ENCODE data around the gene CRYBG2. TPM values are rescaled to one million over a fixed set of nuclear protein-coding genes. Genes with fewer than 3 reads are reported as not detected.

Gene CRYBG2
- total and polyA plus RNA-seq, 3 donors from 2014 or later, result 4.9 to 12.9 (median 5.6) TPM

- Histone ChIP-seq H3K27ac (peak overlapping the region in 1 of 2 donors; percentile 87), H3K4me1 (peaks cover 36% of the 10 kb centered on the region), H3K4me3 (no peak overlapping the region), H3K36me3 (ENCODE audit: low read depth, missing control alignments) (no peaks in the 10 kb centered on the region), H3K9me3 (no peaks in the 10 kb centered on the region), H3K27me3 (no peaks in the 10 kb centered on the region)
- no peak for DNase-seq
- intact Hi-C loops (cut with DNase I; ENCODE audit: low total_unique reads), result no loop called here
- 90 to 93% methylated on average over 4 to 5 of the region's 5 CpGs for WGBS, 2 donors
- TF ChIP-seq POLR2A (IDR thresholded peaks at IDR 0.05), result no peak
- TF ChIP-seq CTCF (IDR thresholded peaks at IDR 0.05), result no peak
Observed at GRCh38 chr1:26281091-26281958, 72.6 kb downstream of the CRYBG2 start.

GRCh38 chr1:26280333-26281042 is 73.4 kb downstream of the CRYBG2 start:
- WGBS, 2 donors, result 1 to 33% methylated on average over 12 to 20 of the region's 20 CpGs
- DNase-seq, result no peak
- H3K4me3 ChIP-seq, result peak overlapping the region; percentile 72 to 81
- intact Hi-C loops (cut with DNase I; ENCODE audit: low total_unique reads), result no loop called here
- H3K4me1 ChIP-seq, result peaks cover 44% of the 10 kb centered on the region
- no peak for TF ChIP-seq POLR2A (IDR thresholded peaks at IDR 0.05)
- no peak for TF ChIP-seq CTCF (IDR thresholded peaks at IDR 0.05)
- no peaks in the 10 kb centered on the region for H3K36me3 ChIP-seq (ENCODE audit: low read depth, missing control alignments)
- no peaks in the 10 kb centered on the region for H3K9me3 ChIP-seq
- no peaks in the 10 kb centered on the region for H3K27me3 ChIP-seq
- peak overlapping the region; percentile 75 to 87 for H3K27ac ChIP-seq

GRCh38 chr1:26279456-26280332 is 74.2 kb downstream of the CRYBG2 start, which contains the start of gene SH3BGRL3:
Gene SH3BGRL3 (plus strand): TSS chr1:26280086. CDS start chr1:26280156, 70 bp downstream.
- DNase-seq, result peak; percentile 85
- peak within 1 kb of the TSS; percentile 75 to 87 for H3K27ac ChIP-seq
- H3K4me1 ChIP-seq, result peaks cover 46% of the 10 kb centered on the region
- H3K27me3 ChIP-seq, result no peaks in the 10 kb centered on the region
- no peaks in the 10 kb centered on the region for H3K9me3 ChIP-seq
- no peaks in the 10 kb centered on the region for H3K36me3 ChIP-seq (ENCODE audit: low read depth, missing control alignments)
- TF ChIP-seq CTCF (IDR thresholded peaks at IDR 0.05) (no peak), POLR2A (IDR thresholded peaks at IDR 0.05) (peak; percentile 54)
- H3K4me3 ChIP-seq, result peak within 1 kb of the TSS; percentile 72 to 81
- intact Hi-C loops (cut with DNase I; ENCODE audit: low total_unique reads), result loop anchor here (10.0 kb wide), 1 partner anchor 45 kb away; no protein-coding TSS in a partner anchor
- WGBS, 2 donors, result 10 to 12% methylated on average over 6 to 41 of the region's 66 CpGs

GRCh38 chr1:26278724-26279455 is 75.0 kb downstream of the CRYBG2 start:
- H3K27me3 ChIP-seq, result no peaks in the 10 kb centered on the region
- no peaks in the 10 kb centered on the region for H3K36me3 ChIP-seq (ENCODE audit: low read depth, missing control alignments)
- no peak for DNase-seq
- H3K4me1 ChIP-seq, result peaks cover 46% of the 10 kb centered on the region
- TF ChIP-seq POLR2A (IDR thresholded peaks at IDR 0.05) (no peak), CTCF (IDR thresholded peaks at IDR 0.05) (no peak)
- WGBS, 2 donors, result 63 to 65% methylated on average over 4 to 9 of the region's 9 CpGs
- H3K4me3 ChIP-seq, result peak overlapping the region; percentile 72 to 81
- peak overlapping the region; percentile 75 to 87 for H3K27ac ChIP-seq
- intact Hi-C loops (cut with DNase I; ENCODE audit: low total_unique reads), result loop anchor here (10.0 kb wide), 1 partner anchor 46 kb away; no protein-coding TSS in a partner anchor
- H3K9me3 ChIP-seq, result no peaks in the 10 kb centered on the region

Measured in testis (tissue), 3 donors.